ENCODE data around the gene TTC7B.

- TF ChIP-seq RAD21 (IDR thresholded peaks at IDR 0.05; ENCODE audit: low read depth) (no peak), CTCF (IDR thresholded peaks at IDR 0.05 in 2 of 3, conservative IDR thresholded peaks at IDR 0.05 in 1 of 3; ENCODE audit: borderline replicate concordance in 1 of 3, insufficient read depth in 1 of 3, low read depth in 2 of 3, low read length in 2 of 3) (no peak), JUND (IDR thresholded peaks at IDR 0.05) (no peak), SIN3A (IDR thresholded peaks at IDR 0.05; ENCODE audit: low read depth) (no peak), EZH2 (IDR thresholded peaks at IDR 0.05) (no peak), CBX3 (IDR thresholded peaks at IDR 0.05; ENCODE audit: low read depth) (no peak), SRF (IDR thresholded peaks at IDR 0.05; ENCODE audit: low read depth) (no peak), POLR2AphosphoS5 (IDR thresholded peaks at IDR 0.05; ENCODE audit: low read depth, low read length) (no peak), TCF7L2 (IDR thresholded peaks at IDR 0.05; ENCODE audit: borderline replicate concordance, extremely low read depth, insufficient read depth, insufficient read length) (no peak), EZH2phosphoT487 (IDR thresholded peaks at IDR 0.05; ENCODE audit: borderline replicate concordance) (no peak), REST (IDR thresholded peaks at IDR 0.05; ENCODE audit: low read depth) (no peak), POLR2A (IDR thresholded peaks at IDR 0.05; ENCODE audit: borderline replicate concordance, extremely low read depth, insufficient read depth, insufficient read length) (no peak)
- TF ChIP-seq, protein P1, sequence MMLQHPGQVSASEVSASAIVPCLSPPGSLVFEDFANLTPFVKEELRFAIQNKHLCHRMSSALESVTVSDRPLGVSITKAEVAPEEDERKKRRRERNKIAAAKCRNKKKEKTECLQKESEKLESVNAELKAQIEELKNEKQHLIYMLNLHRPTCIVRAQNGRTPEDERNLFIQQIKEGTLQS (IDR thresholded peaks at IDR 0.05) = no peak
- TF ChIP-seq, protein P2, sequence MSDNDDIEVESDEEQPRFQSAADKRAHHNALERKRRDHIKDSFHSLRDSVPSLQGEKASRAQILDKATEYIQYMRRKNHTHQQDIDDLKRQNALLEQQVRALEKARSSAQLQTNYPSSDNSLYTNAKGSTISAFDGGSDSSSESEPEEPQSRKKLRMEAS (IDR thresholded peaks at IDR 0.05) = no peak
Measured at GRCh38 chr14:90489916-90490719, 326.1 kb downstream of the TTC7B start.
